HEK293T (cell line): ENCODE results near the gene CMPK2.

Experiments
- CTCF ChIA-PET: fragments of 350-600 bp; formaldehyde crosslinking; extraction: SDS; loops from one replicate; lab custom pipeline; 2021; ENCODE audit warnings: antibody characterized with exemption, inconsistent platforms; lab: Yijun Ruan, JAX
- POLR2A ChIA-PET: fragments of 350-600 bp; formaldehyde crosslinking; extraction: SDS; loops from one replicate; lab custom pipeline; 2020; ENCODE audit warnings: antibody characterized with exemption, inconsistent platforms; lab: Yijun Ruan, JAX
- DNase-seq: peaks from one replicate; pipeline ENCODE4 v3.0.0; 2012; ENCODE audit warnings: mixed read lengths; ENCODE audit errors: extremely low spot score
- ARNT ChIP-seq: fragments of 450-650 bp; IDR thresholded peaks from 2 replicates; pipeline ENCODE4 v1.6.1; 2017; ENCODE audit warnings: mild to moderate bottlenecking
- BHLHE40 ChIP-seq: fragments of 450-650 bp; IDR thresholded peaks from 2 replicates; pipeline ENCODE4 v1.6.1; 2016; ENCODE audit warnings: mild to moderate bottlenecking, moderate library complexity, borderline replicate concordance
- CTBP1 ChIP-seq: fragments of 450-650 bp; IDR thresholded peaks from 2 replicates; pipeline ENCODE4 v1.6.1; 2016; ENCODE audit warnings: borderline replicate concordance
- ELF4 ChIP-seq: fragments of 450-650 bp; IDR thresholded peaks from 2 replicates; pipeline ENCODE4 v1.6.1; 2017; ENCODE audit warnings: antibody characterized with exemption
- FOXA1 ChIP-seq: fragments of 450-650 bp; IDR thresholded peaks from 2 replicates; pipeline ENCODE4 v1.6.1; 2016; ENCODE audit warnings: mild to moderate bottlenecking
- FOXK2 ChIP-seq: fragments of 450-650 bp; IDR thresholded peaks from 2 replicates; pipeline ENCODE4 v1.6.1; 2016; ENCODE audit warnings: mild to moderate bottlenecking
- FOXM1 ChIP-seq: fragments of 450-650 bp; IDR thresholded peaks from 2 replicates; pipeline ENCODE4 v1.6.1; 2017; ENCODE audit warnings: mild to moderate bottlenecking, borderline replicate concordance
- HDGF ChIP-seq: fragments of 450-650 bp; IDR thresholded peaks from 2 replicates; pipeline ENCODE4 v1.6.1; 2017; ENCODE audit warnings: antibody characterized with exemption, borderline replicate concordance
- L3MBTL2 ChIP-seq: fragments of 450-650 bp; conservative IDR thresholded peaks from 2 replicates; pipeline ENCODE4 v1.6.1; 2016; ENCODE audit warnings: mild to moderate bottlenecking
- LEF1 ChIP-seq: fragments of 450-650 bp; IDR thresholded peaks from 2 replicates; pipeline ENCODE4 v1.6.1; 2017; ENCODE audit warnings: mild to moderate bottlenecking, borderline replicate concordance
- NFRKB ChIP-seq: fragments of 450-650 bp; IDR thresholded peaks from 2 replicates; pipeline ENCODE4 v1.6.1; 2016; ENCODE audit warnings: mild to moderate bottlenecking, moderate library complexity
- SP1 ChIP-seq: fragments of 450-650 bp; IDR thresholded peaks from 2 replicates; pipeline ENCODE4 v1.6.1; 2017
- SUZ12 ChIP-seq: fragments of 450-650 bp; IDR thresholded peaks from 2 replicates; pipeline ENCODE4 v1.6.1; 2016; ENCODE audit warnings: mild to moderate bottlenecking
- TARDBP ChIP-seq: fragments of 450-650 bp; IDR thresholded peaks from 2 replicates; pipeline ENCODE4 v1.6.1; 2016
- ZNF384 ChIP-seq: fragments of 450-650 bp; IDR thresholded peaks from 2 replicates; pipeline ENCODE4 v1.6.1; 2016
- TF ChIP-seq, protein P1 (sequence below): fragments of 450-650 bp; IDR thresholded peaks from 2 replicates; pipeline ENCODE4 v1.6.1; 2016

Gene CMPK2

DNA sequence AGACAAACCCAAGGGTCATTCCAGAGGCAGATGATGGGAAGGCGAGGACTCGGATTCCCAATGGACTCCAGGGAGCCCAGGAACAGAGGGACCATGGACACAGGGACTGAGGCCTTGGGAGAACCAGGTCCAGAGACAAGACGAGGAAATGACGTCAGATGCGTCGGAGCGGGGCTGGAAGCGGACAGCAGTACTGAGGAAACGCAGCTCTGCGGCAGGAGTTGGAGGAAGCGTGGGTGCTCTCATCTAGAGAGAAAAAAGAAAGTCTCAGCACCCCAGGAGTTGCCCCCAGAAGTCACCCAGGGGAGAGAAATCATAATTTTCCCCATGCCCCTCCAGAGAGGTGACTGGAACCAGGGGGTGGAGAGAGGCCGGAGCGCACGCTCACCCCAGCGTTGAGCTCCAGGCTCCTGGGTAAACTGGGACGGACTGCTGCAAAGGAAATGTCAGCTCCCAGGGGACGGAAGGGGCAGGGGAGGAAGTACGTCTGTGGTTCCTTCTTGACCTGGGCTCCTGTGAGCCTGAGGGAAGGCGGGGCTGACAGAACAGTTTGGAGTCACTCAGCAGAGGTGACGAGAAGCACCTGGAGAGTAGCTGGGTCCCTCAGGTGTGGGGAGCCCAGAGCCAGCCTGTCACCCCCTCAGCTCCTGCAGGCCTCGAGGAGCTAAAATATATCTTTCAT, 44.7 kb downstream of the CMPK2 start:
- DNase-seq: no peak
- no peak for TF ChIP-seq BHLHE40
- no peak for TF ChIP-seq ELF4
- ChIA-PET POLR2A (no interaction called here), CTCF (interaction anchor here (1.4 kb wide), 1 partner anchor 48 kb away, joined by 3 read pairs; no protein-coding TSS in a partner anchor)

DNA sequence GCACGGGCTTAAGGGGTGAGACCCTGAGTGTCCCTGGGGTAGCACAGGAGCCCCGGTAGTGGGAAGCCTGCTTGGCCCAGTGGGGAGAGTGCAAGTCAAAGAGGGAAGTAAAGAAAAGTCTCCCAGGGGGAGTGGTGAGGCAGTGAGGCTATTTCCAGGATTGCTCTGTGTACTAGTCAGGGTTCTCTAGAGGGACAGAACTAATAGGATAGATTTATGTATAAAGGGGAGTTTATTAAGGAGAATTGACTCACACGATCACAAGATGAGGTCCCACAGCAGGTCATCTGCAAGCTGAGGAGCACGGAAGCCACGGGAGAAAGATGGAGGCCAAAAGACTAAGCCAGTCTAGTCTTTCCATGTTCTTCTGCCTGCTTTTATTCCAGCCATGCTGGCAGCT, 45.5 kb downstream of the CMPK2 start:
- DNase-seq: no peak
- no peak for TF ChIP-seq LEF1
- no peak for TF ChIP-seq CTBP1
- CTCF ChIA-PET: interaction anchor here (1.4 kb wide), 1 partner anchor 48 kb away, joined by 3 read pairs; no protein-coding TSS in a partner anchor
- POLR2A ChIA-PET: no interaction called here

DNA sequence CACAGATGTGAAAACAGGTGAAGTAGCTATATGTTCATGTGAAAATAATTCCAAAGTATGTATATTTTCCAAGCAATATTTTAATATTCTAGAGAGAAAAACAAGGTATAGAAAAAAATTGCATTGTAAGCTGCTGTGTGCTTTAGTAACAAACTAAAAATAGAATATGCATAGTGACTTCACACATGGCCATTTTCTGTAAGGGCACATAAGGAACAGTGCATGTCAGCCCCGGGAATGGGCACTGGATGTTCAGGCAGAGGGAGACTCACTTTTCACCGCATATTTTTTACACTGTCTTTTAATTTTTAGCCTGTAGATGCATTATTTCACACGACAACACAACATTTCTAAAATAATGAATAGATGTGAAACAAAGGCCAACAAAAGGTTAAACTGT, 46.0 kb downstream of the CMPK2 start:
- no peak for TF ChIP-seq ELF4
- no peak for TF ChIP-seq L3MBTL2
- no peak for TF ChIP-seq SP1
- TF ChIP-seq NFRKB: no peak
- no peak for TF ChIP-seq LEF1
- no peak for TF ChIP-seq FOXA1
- no peak for TF ChIP-seq FOXK2
- TF ChIP-seq CTBP1: no peak
- TF ChIP-seq, protein P1, sequence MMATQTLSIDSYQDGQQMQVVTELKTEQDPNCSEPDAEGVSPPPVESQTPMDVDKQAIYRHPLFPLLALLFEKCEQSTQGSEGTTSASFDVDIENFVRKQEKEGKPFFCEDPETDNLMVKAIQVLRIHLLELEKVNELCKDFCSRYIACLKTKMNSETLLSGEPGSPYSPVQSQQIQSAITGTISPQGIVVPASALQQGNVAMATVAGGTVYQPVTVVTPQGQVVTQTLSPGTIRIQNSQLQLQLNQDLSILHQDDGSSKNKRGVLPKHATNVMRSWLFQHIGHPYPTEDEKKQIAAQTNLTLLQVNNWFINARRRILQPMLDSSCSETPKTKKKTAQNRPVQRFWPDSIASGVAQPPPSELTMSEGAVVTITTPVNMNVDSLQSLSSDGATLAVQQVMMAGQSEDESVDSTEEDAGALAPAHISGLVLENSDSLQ: no peak
- TF ChIP-seq BHLHE40: no peak
- TF ChIP-seq HDGF: no peak
- no peak for TF ChIP-seq SUZ12
- TF ChIP-seq FOXM1: no peak
- no peak for TF ChIP-seq ZNF384
- POLR2A ChIA-PET: no interaction called here
- no peak for DNase-seq
- CTCF ChIA-PET: no interaction called here

DNA sequence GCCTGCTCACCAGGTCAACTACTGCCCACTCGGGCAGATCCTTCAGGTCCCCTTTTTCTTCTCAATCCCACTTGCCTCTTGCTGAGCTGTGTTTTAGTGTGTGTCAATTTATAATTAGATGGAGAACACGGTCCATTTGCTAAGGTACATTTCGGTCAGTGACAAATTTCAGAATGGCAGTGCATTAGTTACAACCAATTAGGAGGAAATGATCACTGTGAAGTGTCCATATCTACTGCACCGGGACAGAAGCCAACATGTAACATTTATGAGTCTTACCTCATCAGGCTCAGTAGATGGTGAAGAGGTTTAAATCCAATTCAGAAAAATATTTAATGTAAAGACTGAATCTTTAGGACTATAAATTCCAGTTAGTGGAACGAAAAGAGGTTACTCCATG, 47.7 kb downstream of the CMPK2 start:
- no peak for TF ChIP-seq FOXA1
- no peak for TF ChIP-seq ELF4
- TF ChIP-seq ZNF384: no peak
- TF ChIP-seq SUZ12: no peak
- TF ChIP-seq, protein P1: no peak
- TF ChIP-seq FOXK2: no peak
- DNase-seq: no peak
- POLR2A ChIA-PET: no interaction called here
- CTCF ChIA-PET: no interaction called here

DNA sequence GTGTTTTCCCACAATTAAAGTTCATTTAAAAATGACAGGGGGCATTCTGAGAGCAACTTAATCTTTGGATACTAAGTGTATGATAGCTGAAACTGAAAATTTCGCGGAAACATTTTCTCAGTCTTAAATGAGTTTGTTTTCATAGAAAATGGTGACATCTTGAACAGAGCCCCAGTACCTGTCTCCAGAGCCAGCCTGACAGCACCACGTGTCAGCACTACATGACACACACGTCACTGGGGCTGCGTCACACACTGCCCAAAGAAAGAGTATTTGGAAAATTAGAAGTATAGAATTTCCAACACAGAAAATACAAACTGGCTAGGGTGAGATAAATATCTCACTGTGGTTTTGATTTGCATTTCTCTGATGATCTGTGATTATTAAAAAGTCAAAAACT, 50.8 kb downstream of the CMPK2 start:
- ChIA-PET POLR2A (no interaction called here), CTCF (no interaction called here)
- TF ChIP-seq FOXM1: no peak
- TF ChIP-seq FOXK2: no peak
- TF ChIP-seq ZNF384: no peak
- TF ChIP-seq FOXA1: no peak
- no peak for TF ChIP-seq SP1
- TF ChIP-seq BHLHE40: no peak
- no peak for TF ChIP-seq CTBP1
- TF ChIP-seq LEF1: no peak
- TF ChIP-seq SUZ12: no peak
- TF ChIP-seq NFRKB: no peak
- TF ChIP-seq, protein P1: no peak
- no peak for TF ChIP-seq HDGF
- no peak for TF ChIP-seq ARNT
- TF ChIP-seq ELF4: no peak
- no peak for TF ChIP-seq TARDBP
- DNase-seq: no peak

DNA sequence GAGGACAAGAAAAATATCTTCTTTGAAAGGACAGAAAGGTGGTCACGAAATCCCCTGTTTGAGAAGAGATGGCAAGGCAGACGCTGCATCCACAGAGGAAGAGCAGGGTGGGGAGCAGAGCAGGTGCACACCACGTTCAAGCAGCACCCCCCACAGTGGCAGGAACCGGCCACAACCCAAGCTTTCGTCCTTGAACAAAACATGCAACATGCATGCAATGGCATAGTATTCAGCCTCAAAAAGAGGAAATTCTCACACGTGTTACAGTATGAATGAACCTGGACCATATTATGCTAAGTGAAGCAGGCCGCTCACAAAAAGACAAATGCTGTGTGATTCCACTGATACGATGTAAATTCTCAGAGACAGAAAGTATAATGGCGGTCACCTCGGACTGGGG, 51.4 kb downstream of the CMPK2 start:
- DNase-seq: no peak
- ChIA-PET CTCF (no interaction called here), POLR2A (no interaction called here)
- TF ChIP-seq FOXK2 (no peak), ELF4 (no peak), BHLHE40 (no peak), NFRKB (no peak), ZNF384 (no peak), FOXM1 (no peak), LEF1 (no peak)

DNA sequence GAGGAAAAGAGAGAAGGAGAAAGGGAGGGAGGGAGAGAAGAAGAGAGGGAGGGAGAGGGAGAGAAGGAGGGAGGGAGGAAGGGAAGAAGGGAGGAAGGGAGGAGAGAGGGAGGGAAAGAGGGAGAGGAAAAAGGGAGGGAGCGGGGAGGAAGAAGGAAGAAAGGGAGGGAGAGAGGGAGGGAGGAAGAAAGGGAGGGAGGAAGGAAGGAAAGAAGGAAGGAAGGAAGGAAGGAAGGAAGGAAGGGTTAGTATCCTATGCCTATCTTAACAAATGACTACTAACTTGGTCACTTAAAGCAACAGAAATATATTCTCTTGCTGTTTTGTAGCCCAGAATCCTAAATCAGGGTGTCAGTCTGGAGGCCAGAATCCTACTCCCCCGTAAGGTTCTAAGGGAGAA, 52.1 kb downstream of the CMPK2 start:
- ChIA-PET POLR2A (no interaction called here), CTCF (no interaction called here)
- no peak for DNase-seq
- TF ChIP-seq ELF4 (no peak), L3MBTL2 (no peak), FOXK2 (no peak), LEF1 (no peak), CTBP1 (no peak), ARNT (no peak), SUZ12 (no peak), FOXA1 (no peak), SP1 (no peak)
